ENCODE measurements around the gene DTX3L. TPM values are rescaled to one million over a fixed set of nuclear protein-coding genes. Genes with fewer than 3 reads are reported as not detected.

Gene DTX3L
- total RNA-seq, result 11.1 and 12.6 TPM in 2 replicates

DNA sequence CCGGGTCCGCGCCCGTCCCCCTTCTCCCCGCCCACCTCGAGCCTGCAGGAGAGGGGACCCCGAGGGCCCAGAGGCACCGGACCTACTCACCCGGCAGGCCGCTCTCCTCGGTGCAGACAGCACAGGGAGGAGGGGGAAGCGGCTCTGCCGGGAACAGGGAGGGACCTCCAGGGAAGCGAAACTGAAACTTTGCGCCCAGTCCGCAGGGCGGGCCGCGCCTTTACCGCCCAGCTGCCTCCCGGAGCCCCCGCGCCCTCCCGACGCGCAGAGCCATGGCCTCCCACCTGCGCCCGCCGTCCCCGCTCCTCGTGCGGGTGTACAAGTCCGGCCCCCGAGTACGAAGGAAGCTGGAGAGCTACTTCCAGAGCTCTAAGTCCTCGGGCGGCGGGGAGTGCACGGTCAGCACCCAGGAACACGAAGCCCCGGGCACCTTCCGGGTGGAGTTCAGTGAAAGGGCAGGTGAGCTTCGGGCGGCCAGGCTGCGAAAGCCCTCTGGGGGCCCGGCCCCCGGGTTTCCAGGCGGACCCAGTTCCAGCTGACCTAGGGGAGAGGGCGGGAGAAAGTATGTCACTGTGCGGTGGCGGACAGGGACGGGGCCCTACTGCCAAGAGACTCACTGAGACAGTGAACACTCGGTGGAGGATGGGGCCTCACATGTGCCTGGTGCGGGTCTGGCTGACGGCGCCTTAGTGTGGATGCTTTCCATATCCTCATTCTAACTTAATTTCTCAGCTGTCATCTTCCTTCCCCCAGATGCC is at the start of gene DTX3L, which contains the start of gene PARP9:
Gene DTX3L (plus strand): TSS at position 184 of the 758 bp plus-strand sequence. CDS start 89 bp downstream, at position 273.
Gene PARP9 (minus strand): TSS at position 146 of the 758 bp plus-strand sequence. CDS start 4,680 bp downstream, outside the sequence.

DNA sequence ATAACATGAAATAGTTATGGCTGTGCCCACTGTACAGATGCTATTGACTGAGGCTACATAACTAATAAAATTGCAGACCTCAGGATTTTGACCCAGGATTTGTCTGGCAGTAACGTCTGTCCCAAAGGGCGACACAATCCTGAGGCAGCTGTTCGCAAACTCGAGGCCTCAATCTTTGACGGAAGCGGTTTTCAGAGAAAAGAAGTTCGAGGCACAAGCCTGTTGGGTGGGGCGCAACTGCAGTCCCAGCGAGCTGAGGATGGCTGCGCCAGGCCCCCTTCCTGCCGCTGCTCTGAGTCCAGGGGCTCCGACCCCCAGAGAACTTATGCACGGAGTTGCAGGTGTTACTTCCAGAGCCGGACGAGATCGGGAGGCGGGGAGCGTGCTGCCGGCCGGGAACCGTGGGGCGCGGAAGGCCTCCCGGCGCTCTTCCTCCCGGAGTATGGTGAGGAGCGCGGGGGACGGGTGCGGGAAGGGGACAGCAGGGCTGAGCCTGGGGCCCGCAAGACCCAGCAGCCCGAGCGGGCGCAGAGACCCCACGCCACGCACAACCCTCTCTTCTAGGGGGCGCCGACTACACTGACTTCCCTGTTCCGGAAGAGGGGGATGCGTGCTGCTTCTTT is 13.4 kb downstream of the DTX3L start, which contains the start of gene PARP15:
Gene PARP15 (plus strand): TSS at position 242 of the 623 bp plus-strand sequence. CDS start 18 bp downstream, at position 260.

Other genes with a start within 250 kb of the DTX3L start
- 1.0 TPM in 1 of 2 replicates, not detected in the other for gene CSTA, start 239.1 kb upstream of the DTX3L start, total RNA-seq
- 29.4 and 33.6 TPM in 2 replicates for gene MIX23, start 181.1 kb upstream of the DTX3L start, total RNA-seq
- 15.3 and 15.5 TPM in 2 replicates for gene FAM162A, start 180.2 kb upstream of the DTX3L start, total RNA-seq
- 3.7 and 5.9 TPM in 2 replicates for gene WDR5B, start 148.3 kb upstream of the DTX3L start, total RNA-seq
- gene KPNA1, start 49.4 kb upstream of the DTX3L start, total RNA-seq, result 19.5 and 24.1 TPM in 2 replicates
- 8.9 and 9.8 TPM in 2 replicates for gene PARP9, start within 50 bp of the DTX3L start, total RNA-seq
- under 0.01 and 0.15 TPM in 2 replicates for gene PARP15, start 13.3 kb downstream of the DTX3L start, total RNA-seq
- gene PARP14, start 116.5 kb downstream of the DTX3L start, total RNA-seq, result 12.4 and 12.6 TPM in 2 replicates
- gene HSPBAP1, start 229.5 kb downstream of the DTX3L start, total RNA-seq, result 3.9 and 4.2 TPM in 2 replicates
- gene SLC49A4, start 230.7 kb downstream of the DTX3L start, total RNA-seq, result 12.5 and 12.9 TPM in 2 replicates

Data from bronchus fibroblast of lung (primary cell).